NB4 (cell line): Measurements from ENCODE around the gene MRPL43.

Source experiments
- DNase-seq: peaks from one replicate; pipeline ENCODE4 v3.0.0; 2010; ENCODE audit warnings: low read depth
- H3K4me3 ChIP-seq: one replicate; pipeline ENCODE4 v1.5.1; 2011; ENCODE audit warnings: mild to moderate bottlenecking, low read depth, low read length, moderate library complexity
- CTCF ChIP-seq: IDR thresholded peaks from one replicate; pipeline ENCODE4 v1.5.1; 2012; ENCODE audit warnings: low read depth, low read length
- MYC ChIP-seq: IDR thresholded peaks from 2 replicates; pipeline ENCODE4 v1.6.1; 2011; ENCODE audit warnings: low read depth, low read length
- POLR2A ChIP-seq: IDR thresholded peaks from 2 replicates; pipeline ENCODE4 v1.6.1; 2011; ENCODE audit warnings: mild to moderate bottlenecking; ENCODE audit not compliant: insufficient read length; ENCODE audit errors: extremely low read depth
- TF ChIP-seq, protein P1 (sequence below): IDR thresholded peaks from 2 replicates; pipeline ENCODE4 v1.6.1; 2011; ENCODE audit warnings: low read depth, low read length

MRPL43 gene

DNA sequence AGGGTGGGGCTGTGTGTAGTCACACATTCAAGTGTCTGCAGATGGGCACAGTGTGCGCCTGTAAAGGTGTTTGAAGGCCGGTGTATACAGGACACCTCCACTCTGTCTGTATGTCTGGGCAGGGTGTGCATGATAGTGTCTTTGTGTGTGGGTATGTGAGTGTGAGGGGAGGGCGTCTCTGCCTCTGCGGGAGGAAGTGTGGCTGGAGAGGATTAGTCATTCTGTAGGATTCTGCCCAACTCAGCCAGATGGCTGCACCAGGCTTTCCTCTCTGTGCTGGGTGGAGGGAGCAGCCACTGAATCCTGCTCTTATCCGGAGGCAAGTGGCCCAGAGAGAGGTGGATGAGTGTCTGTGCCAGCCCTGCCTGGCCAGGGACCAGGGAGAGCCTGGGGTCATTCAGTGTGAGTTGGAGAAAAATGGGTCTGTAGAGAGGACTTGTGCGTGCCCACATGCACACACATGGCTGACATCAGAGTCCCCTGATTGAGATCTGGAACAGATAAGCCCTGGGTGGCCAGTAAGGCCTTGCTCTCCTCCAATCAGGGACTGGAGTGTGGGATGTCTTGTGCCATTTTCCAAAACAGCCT, 45.4 kb upstream of the MRPL43 start:
- TF ChIP-seq CTCF (no peak), POLR2A (no peak)
- TF ChIP-seq, protein P1, sequence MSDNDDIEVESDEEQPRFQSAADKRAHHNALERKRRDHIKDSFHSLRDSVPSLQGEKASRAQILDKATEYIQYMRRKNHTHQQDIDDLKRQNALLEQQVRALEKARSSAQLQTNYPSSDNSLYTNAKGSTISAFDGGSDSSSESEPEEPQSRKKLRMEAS, result no peak; the same call in none of the 2 replicates
- DNase-seq, result peak; percentile 94
- H3K4me3 ChIP-seq, result peak overlapping the region; percentile 65

GRCh38 chr10:101031796-101032636, 44.7 kb upstream of the MRPL43 start:
- peak overlapping the region; percentile 65 for H3K4me3 ChIP-seq
- TF ChIP-seq POLR2A (peak; percentile 50), MYC (no peak)
- TF ChIP-seq, protein P1, result no peak
- peak; percentile 81 for DNase-seq

- peak; percentile 91 for DNase-seq
- no peak for TF ChIP-seq POLR2A
- peak within 1 kb of the TSS; percentile 65 for H3K4me3 ChIP-seq
Measured at GRCh38 chr10:101031128-101031795, 44.0 kb upstream of the MRPL43 start, which contains the start of the genes PDZD7 and SFXN3. Gene PDZD7, minus strand, starts transcription at chr10:101031129. Its CDS starts 910 bp downstream, at chr10:101030219. Gene SFXN3, plus strand, starts transcription at chr10:101031234. Its CDS starts 3,461 bp downstream, at chr10:101034695.

DNA sequence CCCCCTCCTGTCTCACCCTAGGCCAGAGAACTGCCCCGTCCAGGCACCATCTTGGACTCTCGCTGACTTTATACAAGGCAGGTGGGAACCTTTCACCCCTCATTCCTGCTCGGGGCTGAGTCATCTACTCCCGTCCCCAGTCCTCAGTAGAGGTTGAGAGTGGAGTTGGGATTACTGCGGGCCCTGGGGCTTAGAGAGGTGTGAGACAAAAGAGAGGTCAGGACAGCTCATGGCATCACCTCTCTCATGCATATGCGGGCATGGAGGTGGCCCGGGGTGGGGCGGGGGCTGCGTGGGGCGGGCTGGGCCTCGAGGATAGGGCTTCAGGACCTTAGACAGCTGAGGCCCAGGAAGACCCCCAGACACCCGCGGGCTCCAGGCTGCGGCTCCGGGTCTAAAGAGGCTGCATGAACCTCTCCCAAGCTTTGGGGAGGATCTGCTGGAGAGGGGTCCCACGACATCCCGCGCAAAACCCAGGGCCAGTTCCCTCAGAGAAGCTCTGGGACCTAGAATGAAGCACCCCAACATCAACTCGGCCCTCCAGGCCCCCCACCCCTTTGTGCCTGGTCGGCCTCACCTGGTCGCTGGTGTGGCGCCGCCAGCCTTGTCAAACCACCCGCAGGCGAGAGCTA, 43.3 kb upstream of the MRPL43 start:
- peak overlapping the region; percentile 17 for H3K4me3 ChIP-seq
- no peak for TF ChIP-seq MYC
- no peak for TF ChIP-seq POLR2A
- no peak for TF ChIP-seq CTCF
- TF ChIP-seq, protein P1, result no peak
- DNase-seq, result no peak

GRCh38 chr10:101029520-101030295, 42.4 kb upstream of the MRPL43 start:
- TF ChIP-seq POLR2A, result no peak
- TF ChIP-seq CTCF, result no peak
- no peak for TF ChIP-seq MYC
- TF ChIP-seq, protein P1, result no peak
- no peak overlapping the region for H3K4me3 ChIP-seq
- DNase-seq, result no peak

DNA sequence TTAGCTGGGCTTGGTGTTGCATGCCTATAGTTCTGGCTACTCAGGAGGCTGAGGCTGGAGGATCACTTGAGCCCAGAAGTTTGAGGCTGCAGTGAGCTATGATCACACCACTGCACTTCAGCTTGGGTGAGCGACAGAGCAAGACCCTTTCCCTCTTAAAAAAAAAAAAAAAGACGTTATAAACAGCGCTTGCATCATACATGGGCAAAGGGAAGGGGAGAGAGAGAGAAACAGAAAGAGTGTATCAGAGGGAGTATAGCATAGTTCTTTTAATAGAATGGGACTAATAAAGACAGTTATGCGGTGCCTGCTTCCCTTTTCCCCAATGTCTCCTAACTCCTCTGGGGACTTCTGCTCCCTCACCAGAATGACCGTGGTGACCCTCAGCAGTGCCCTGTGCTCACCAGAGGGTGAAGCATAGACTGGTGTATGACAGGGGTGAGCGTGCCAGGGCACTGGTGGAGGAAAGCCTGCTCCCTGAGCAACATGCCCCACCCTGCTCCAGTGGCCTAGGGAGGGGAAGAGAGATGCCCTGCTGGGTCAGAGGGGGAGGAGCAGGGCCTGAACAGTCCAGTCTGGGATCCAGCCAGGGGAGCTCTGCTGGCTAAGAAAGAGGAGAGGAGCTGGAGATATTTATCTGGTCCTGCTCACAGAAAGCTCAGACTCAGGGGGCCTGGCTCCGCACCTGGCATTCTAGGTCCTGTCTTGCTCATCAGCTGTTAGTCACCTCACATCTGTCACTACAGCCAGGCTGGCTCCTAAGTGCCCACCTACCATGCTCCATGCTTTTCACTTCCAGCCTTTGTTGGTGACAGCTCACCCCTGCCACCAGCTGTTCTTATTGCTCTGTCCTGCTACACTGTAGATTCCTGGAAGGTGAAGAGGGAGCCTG, 41.4 kb upstream of the MRPL43 start:
- no peak overlapping the region for H3K4me3 ChIP-seq
- peak; percentile 84 for DNase-seq

More for the DNA sequence above, 41.4 kb upstream of the MRPL43 start:
- TF ChIP-seq, protein P1, result no peak
